ENCODE data around the gene AXDND1. TPM values are rescaled to one million over a fixed set of nuclear protein-coding genes. Genes with fewer than 3 reads are reported as not detected.

Gene AXDND1
- total and polyA plus RNA-seq, 9 of the 15 experiments (the other 6 are each of a cell fraction or from before 2014, with no cell fraction given): 0.03 to 0.13 (median 0.06) TPM; not detected in 5

DNA sequence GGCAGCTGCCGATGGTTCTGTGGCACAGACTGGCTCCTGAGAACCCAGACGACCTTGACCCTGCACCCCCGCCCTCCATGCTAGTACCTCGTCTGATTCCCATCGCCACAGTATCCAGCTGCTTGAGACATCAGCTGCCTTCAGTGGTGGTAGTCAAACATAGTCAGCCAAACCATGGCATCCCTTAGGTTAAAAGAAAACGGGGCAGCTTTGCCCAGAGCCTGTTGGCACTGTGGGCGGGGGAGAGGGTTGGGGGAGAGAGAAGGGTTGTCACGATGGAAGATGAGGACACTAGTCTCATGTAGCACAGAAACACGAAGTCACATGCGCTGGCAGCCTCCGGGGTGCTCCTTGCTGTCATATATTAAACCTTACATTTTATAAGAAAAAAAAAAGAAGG, 224.9 kb downstream of the AXDND1 start (continued):
- TF ChIP-seq ZNF3 (CRISPR knock-in tag; IDR thresholded peaks at IDR 0.05) (no peak), HIVEP1 (CRISPR knock-in tag; IDR thresholded peaks at IDR 0.05) (no peak), ZNF134 (CRISPR knock-in tag; conservative IDR thresholded peaks at IDR 0.05) (no peak), ERF (CRISPR knock-in tag; IDR thresholded peaks at IDR 0.05) (no peak), KLF13 (tag; IDR thresholded peaks at IDR 0.05; ENCODE audit: borderline replicate concordance, low read depth) (no peak), ZNF23 (CRISPR knock-in tag; IDR thresholded peaks at IDR 0.05) (no peak)
- TF ChIP-seq, protein P1, sequence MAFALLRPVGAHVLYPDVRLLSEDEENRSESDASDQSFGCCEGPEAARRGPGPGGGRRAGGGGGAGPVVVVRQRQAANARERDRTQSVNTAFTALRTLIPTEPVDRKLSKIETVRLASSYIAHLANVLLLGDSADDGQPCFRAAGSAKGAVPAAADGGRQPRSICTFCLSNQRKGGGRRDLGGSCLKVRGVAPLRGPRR (CRISPR knock-in tag; IDR thresholded peaks at IDR 0.05): no peak
- TF ChIP-seq, protein P2, sequence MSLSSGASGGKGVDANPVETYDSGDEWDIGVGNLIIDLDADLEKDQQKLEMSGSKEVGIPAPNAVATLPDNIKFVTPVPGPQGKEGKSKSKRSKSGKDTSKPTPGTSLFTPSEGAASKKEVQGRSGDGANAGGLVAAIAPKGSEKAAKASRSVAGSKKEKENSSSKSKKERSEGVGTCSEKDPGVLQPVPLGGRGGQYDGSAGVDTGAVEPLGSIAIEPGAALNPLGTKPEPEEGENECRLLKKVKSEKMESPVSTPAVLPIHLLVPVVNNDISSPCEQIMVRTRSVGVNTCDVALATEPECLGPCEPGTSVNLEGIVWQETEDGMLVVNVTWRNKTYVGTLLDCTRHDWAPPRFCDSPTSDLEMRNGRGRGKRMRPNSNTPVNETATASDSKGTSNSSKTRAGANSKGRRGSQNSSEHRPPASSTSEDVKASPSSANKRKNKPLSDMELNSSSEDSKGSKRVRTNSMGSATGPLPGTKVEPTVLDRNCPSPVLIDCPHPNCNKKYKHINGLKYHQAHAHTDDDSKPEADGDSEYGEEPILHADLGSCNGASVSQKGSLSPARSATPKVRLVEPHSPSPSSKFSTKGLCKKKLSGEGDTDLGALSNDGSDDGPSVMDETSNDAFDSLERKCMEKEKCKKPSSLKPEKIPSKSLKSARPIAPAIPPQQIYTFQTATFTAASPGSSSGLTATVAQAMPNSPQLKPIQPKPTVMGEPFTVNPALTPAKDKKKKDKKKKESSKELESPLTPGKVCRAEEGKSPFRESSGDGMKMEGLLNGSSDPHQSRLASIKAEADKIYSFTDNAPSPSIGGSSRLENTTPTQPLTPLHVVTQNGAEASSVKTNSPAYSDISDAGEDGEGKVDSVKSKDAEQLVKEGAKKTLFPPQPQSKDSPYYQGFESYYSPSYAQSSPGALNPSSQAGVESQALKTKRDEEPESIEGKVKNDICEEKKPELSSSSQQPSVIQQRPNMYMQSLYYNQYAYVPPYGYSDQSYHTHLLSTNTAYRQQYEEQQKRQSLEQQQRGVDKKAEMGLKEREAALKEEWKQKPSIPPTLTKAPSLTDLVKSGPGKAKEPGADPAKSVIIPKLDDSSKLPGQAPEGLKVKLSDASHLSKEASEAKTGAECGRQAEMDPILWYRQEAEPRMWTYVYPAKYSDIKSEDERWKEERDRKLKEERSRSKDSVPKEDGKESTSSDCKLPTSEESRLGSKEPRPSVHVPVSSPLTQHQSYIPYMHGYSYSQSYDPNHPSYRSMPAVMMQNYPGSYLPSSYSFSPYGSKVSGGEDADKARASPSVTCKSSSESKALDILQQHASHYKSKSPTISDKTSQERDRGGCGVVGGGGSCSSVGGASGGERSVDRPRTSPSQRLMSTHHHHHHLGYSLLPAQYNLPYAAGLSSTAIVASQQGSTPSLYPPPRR (CRISPR knock-in tag; IDR thresholded peaks at IDR 0.05; ENCODE audit: borderline replicate concordance): no peak

Measured in K562 (cell line).